ENCODE data around the gene TTC29.

The TTC29 gene

GRCh38 chr4:146945556-146946374, at the start of gene TTC29:
Gene TTC29, minus strand, starts transcription at chr4:146945864. Its CDS starts 5,969 bp downstream, at chr4:146939895.
- Histone ChIP-seq H3K27ac (ENCODE audit: low read depth, low read length) (no peak within 1 kb of the TSS), H3K36me3 (ENCODE audit: control insufficient read depth in 1 of 2, insufficient read depth in 2 of 2, low read length in 2 of 2) (no peaks in the 10 kb centered on the region), H3K9ac (ENCODE audit: low read depth in 1 of 2, low read length in 2 of 2) (no peak within 1 kb of the TSS)

GRCh38 chr4:146981651-146982050, 36.0 kb upstream of the TTC29 start:
- Histone ChIP-seq H3K4me3 (ENCODE audit: low read depth in 1 of 2, low read length in 2 of 2) (no peak overlapping the region), H3K36me3 (ENCODE audit: control insufficient read depth in 1 of 2, insufficient read depth in 2 of 2, low read length in 2 of 2) (no peaks in the 10 kb centered on the region), H3K4me1 (ENCODE audit: control insufficient read depth in 1 of 2, insufficient read depth in 2 of 2, low read length in 2 of 2) (no peaks in the 10 kb centered on the region), H3K27me3 (ENCODE audit: control insufficient read depth in 1 of 2, insufficient read depth in 2 of 2, low read length in 2 of 2) (no peaks in the 10 kb centered on the region), H3K9ac (ENCODE audit: low read depth in 1 of 2, low read length in 2 of 2) (no peak overlapping the region), H3K27ac (ENCODE audit: low read depth, low read length) (no peak overlapping the region), H3K9me3 (ENCODE audit: control insufficient read depth in 1 of 2, low read length in 2 of 2) (no peaks in the 10 kb centered on the region)

More at GRCh38 chr4:146945556-146946374, at the start of gene TTC29:
- peaks cover 0 to 25% of the 10 kb centered on the region in 2 donors for H3K27me3 ChIP-seq (ENCODE audit: control insufficient read depth in 1 of 2, insufficient read depth in 2 of 2, low read length in 2 of 2)
- H3K4me3 ChIP-seq (ENCODE audit: low read depth in 1 of 2, low read length in 2 of 2) = peak within 1 kb of the TSS; percentile 72 to 81
- H3K4me1 ChIP-seq (ENCODE audit: control insufficient read depth in 1 of 2, insufficient read depth in 2 of 2, low read length in 2 of 2) = peaks cover 13 to 14% of the 10 kb centered on the region in 2 donors
- H3K9me3 ChIP-seq (ENCODE audit: control insufficient read depth in 1 of 2, low read length in 2 of 2) = no peaks in the 10 kb centered on the region

- H3K36me3 ChIP-seq (ENCODE audit: control insufficient read depth in 1 of 2, insufficient read depth in 2 of 2, low read length in 2 of 2) = no peaks in the 10 kb centered on the region
- H3K4me3 ChIP-seq (ENCODE audit: low read depth in 1 of 2, low read length in 2 of 2) = no peak overlapping the region
- no peaks in the 10 kb centered on the region for H3K9me3 ChIP-seq (ENCODE audit: control insufficient read depth in 1 of 2, low read length in 2 of 2)
Observed at GRCh38 chr4:146978641-146979040, 33.0 kb upstream of the TTC29 start.

GRCh38 chr4:146976145-146976544, 30.5 kb upstream of the TTC29 start:
- no peak overlapping the region for H3K27ac ChIP-seq (ENCODE audit: low read depth, low read length)
- no peaks in the 10 kb centered on the region for H3K4me1 ChIP-seq (ENCODE audit: control insufficient read depth in 1 of 2, insufficient read depth in 2 of 2, low read length in 2 of 2)
- H3K9me3 ChIP-seq (ENCODE audit: control insufficient read depth in 1 of 2, low read length in 2 of 2) = no peaks in the 10 kb centered on the region
- H3K9ac ChIP-seq (ENCODE audit: low read depth in 1 of 2, low read length in 2 of 2) = no peak overlapping the region
- no peak overlapping the region for H3K4me3 ChIP-seq (ENCODE audit: low read depth in 1 of 2, low read length in 2 of 2)
- no peaks in the 10 kb centered on the region for H3K27me3 ChIP-seq (ENCODE audit: control insufficient read depth in 1 of 2, insufficient read depth in 2 of 2, low read length in 2 of 2)
- H3K36me3 ChIP-seq (ENCODE audit: control insufficient read depth in 1 of 2, insufficient read depth in 2 of 2, low read length in 2 of 2) = no peaks in the 10 kb centered on the region

More at GRCh38 chr4:146978641-146979040, 33.0 kb upstream of the TTC29 start:
- H3K4me1 ChIP-seq (ENCODE audit: control insufficient read depth in 1 of 2, insufficient read depth in 2 of 2, low read length in 2 of 2) = no peaks in the 10 kb centered on the region
- no peak overlapping the region for H3K9ac ChIP-seq (ENCODE audit: low read depth in 1 of 2, low read length in 2 of 2)
- H3K27me3 ChIP-seq (ENCODE audit: control insufficient read depth in 1 of 2, insufficient read depth in 2 of 2, low read length in 2 of 2) = no peaks in the 10 kb centered on the region
- H3K27ac ChIP-seq (ENCODE audit: low read depth, low read length) = no peak overlapping the region

GRCh38 chr4:146975527-146975926, 29.9 kb upstream of the TTC29 start:
- Histone ChIP-seq H3K27me3 (ENCODE audit: control insufficient read depth in 1 of 2, insufficient read depth in 2 of 2, low read length in 2 of 2) (no peaks in the 10 kb centered on the region), H3K4me3 (ENCODE audit: low read depth in 1 of 2, low read length in 2 of 2) (no peak overlapping the region), H3K4me1 (ENCODE audit: control insufficient read depth in 1 of 2, insufficient read depth in 2 of 2, low read length in 2 of 2) (no peaks in the 10 kb centered on the region), H3K36me3 (ENCODE audit: control insufficient read depth in 1 of 2, insufficient read depth in 2 of 2, low read length in 2 of 2) (no peaks in the 10 kb centered on the region), H3K27ac (ENCODE audit: low read depth, low read length) (no peak overlapping the region), H3K9me3 (ENCODE audit: control insufficient read depth in 1 of 2, low read length in 2 of 2) (no peaks in the 10 kb centered on the region), H3K9ac (ENCODE audit: low read depth in 1 of 2, low read length in 2 of 2) (no peak overlapping the region)

GRCh38 chr4:146975036-146975435, 29.4 kb upstream of the TTC29 start:
- no peaks in the 10 kb centered on the region for H3K36me3 ChIP-seq (ENCODE audit: control insufficient read depth in 1 of 2, insufficient read depth in 2 of 2, low read length in 2 of 2)
- no peak overlapping the region for H3K9ac ChIP-seq (ENCODE audit: low read depth in 1 of 2, low read length in 2 of 2)
- H3K27ac ChIP-seq (ENCODE audit: low read depth, low read length) = no peak overlapping the region
- no peaks in the 10 kb centered on the region for H3K9me3 ChIP-seq (ENCODE audit: control insufficient read depth in 1 of 2, low read length in 2 of 2)
- H3K4me3 ChIP-seq (ENCODE audit: low read depth in 1 of 2, low read length in 2 of 2) = no peak overlapping the region
- no peaks in the 10 kb centered on the region for H3K4me1 ChIP-seq (ENCODE audit: control insufficient read depth in 1 of 2, insufficient read depth in 2 of 2, low read length in 2 of 2)
- no peaks in the 10 kb centered on the region for H3K27me3 ChIP-seq (ENCODE audit: control insufficient read depth in 1 of 2, insufficient read depth in 2 of 2, low read length in 2 of 2)

GRCh38 chr4:146972036-146972435, 26.4 kb upstream of the TTC29 start:
- H3K9ac ChIP-seq (ENCODE audit: low read depth in 1 of 2, low read length in 2 of 2) = no peak overlapping the region
- H3K27ac ChIP-seq (ENCODE audit: low read depth, low read length) = no peak overlapping the region
- H3K4me3 ChIP-seq (ENCODE audit: low read depth in 1 of 2, low read length in 2 of 2) = no peak overlapping the region
- no peaks in the 10 kb centered on the region for H3K4me1 ChIP-seq (ENCODE audit: control insufficient read depth in 1 of 2, insufficient read depth in 2 of 2, low read length in 2 of 2)
- no peaks in the 10 kb centered on the region for H3K27me3 ChIP-seq (ENCODE audit: control insufficient read depth in 1 of 2, insufficient read depth in 2 of 2, low read length in 2 of 2)
- no peaks in the 10 kb centered on the region for H3K36me3 ChIP-seq (ENCODE audit: control insufficient read depth in 1 of 2, insufficient read depth in 2 of 2, low read length in 2 of 2)
- no peaks in the 10 kb centered on the region for H3K9me3 ChIP-seq (ENCODE audit: control insufficient read depth in 1 of 2, low read length in 2 of 2)

- Histone ChIP-seq H3K36me3 (ENCODE audit: control insufficient read depth in 1 of 2, insufficient read depth in 2 of 2, low read length in 2 of 2) (no peaks in the 10 kb centered on the region), H3K9me3 (ENCODE audit: control insufficient read depth in 1 of 2, low read length in 2 of 2) (no peaks in the 10 kb centered on the region)
Observed at GRCh38 chr4:146969126-146969525, 23.5 kb upstream of the TTC29 start.

GRCh38 chr4:146960634-146961033, 15.0 kb upstream of the TTC29 start:
- no peak overlapping the region for H3K9ac ChIP-seq (ENCODE audit: low read depth in 1 of 2, low read length in 2 of 2)
- no peaks in the 10 kb centered on the region for H3K4me1 ChIP-seq (ENCODE audit: control insufficient read depth in 1 of 2, insufficient read depth in 2 of 2, low read length in 2 of 2)
- no peaks in the 10 kb centered on the region for H3K27me3 ChIP-seq (ENCODE audit: control insufficient read depth in 1 of 2, insufficient read depth in 2 of 2, low read length in 2 of 2)
- no peaks in the 10 kb centered on the region for H3K36me3 ChIP-seq (ENCODE audit: control insufficient read depth in 1 of 2, insufficient read depth in 2 of 2, low read length in 2 of 2)
- no peak overlapping the region for H3K4me3 ChIP-seq (ENCODE audit: low read depth in 1 of 2, low read length in 2 of 2)
- no peak overlapping the region for H3K27ac ChIP-seq (ENCODE audit: low read depth, low read length)
- no peaks in the 10 kb centered on the region for H3K9me3 ChIP-seq (ENCODE audit: control insufficient read depth in 1 of 2, low read length in 2 of 2)

More at GRCh38 chr4:146969126-146969525, 23.5 kb upstream of the TTC29 start:
- Histone ChIP-seq H3K9ac (ENCODE audit: low read depth in 1 of 2, low read length in 2 of 2) (no peak overlapping the region), H3K27me3 (ENCODE audit: control insufficient read depth in 1 of 2, insufficient read depth in 2 of 2, low read length in 2 of 2) (no peaks in the 10 kb centered on the region), H3K4me1 (ENCODE audit: control insufficient read depth in 1 of 2, insufficient read depth in 2 of 2, low read length in 2 of 2) (no peaks in the 10 kb centered on the region), H3K4me3 (ENCODE audit: low read depth in 1 of 2, low read length in 2 of 2) (no peak overlapping the region), H3K27ac (ENCODE audit: low read depth, low read length) (no peak overlapping the region)

GRCh38 chr4:146959692-146960091, 14.0 kb upstream of the TTC29 start:
- H3K4me1 ChIP-seq (ENCODE audit: control insufficient read depth in 1 of 2, insufficient read depth in 2 of 2, low read length in 2 of 2) = no peaks in the 10 kb centered on the region
- no peaks in the 10 kb centered on the region for H3K36me3 ChIP-seq (ENCODE audit: control insufficient read depth in 1 of 2, insufficient read depth in 2 of 2, low read length in 2 of 2)
- H3K27me3 ChIP-seq (ENCODE audit: control insufficient read depth in 1 of 2, insufficient read depth in 2 of 2, low read length in 2 of 2) = no peaks in the 10 kb centered on the region
- H3K4me3 ChIP-seq (ENCODE audit: low read depth in 1 of 2, low read length in 2 of 2) = no peak overlapping the region
- H3K9me3 ChIP-seq (ENCODE audit: control insufficient read depth in 1 of 2, low read length in 2 of 2) = no peaks in the 10 kb centered on the region
- H3K9ac ChIP-seq (ENCODE audit: low read depth in 1 of 2, low read length in 2 of 2) = no peak overlapping the region
- H3K27ac ChIP-seq (ENCODE audit: low read depth, low read length) = no peak overlapping the region
